HG03045 (cell line): ENCODE results near the gene DNAH6.
"Not testable (repeated sequence)": the region's sequence is repeated elsewhere in the genome, so short reads cannot be mapped to it uniquely, and the experiment has no call there.

ENCODE experiments used
- ATAC-seq: cut with Tn5 transposase; IDR thresholded peaks from one replicate; pipeline ENCODE4 v1.9.1; 2021; ENCODE audit warnings: mild to moderate bottlenecking, moderate library complexity; ENCODE audit not compliant: unreplicated experiment

The DNAH6 gene

GRCh38 chr2:84735389-84735788, 219.1 kb downstream of the DNAH6 start:
- ATAC-seq, result no peak

- ATAC-seq, result peak; percentile 92
Measured at GRCh38 chr2:84741182-84741822, 225.0 kb downstream of the DNAH6 start.

DNA sequence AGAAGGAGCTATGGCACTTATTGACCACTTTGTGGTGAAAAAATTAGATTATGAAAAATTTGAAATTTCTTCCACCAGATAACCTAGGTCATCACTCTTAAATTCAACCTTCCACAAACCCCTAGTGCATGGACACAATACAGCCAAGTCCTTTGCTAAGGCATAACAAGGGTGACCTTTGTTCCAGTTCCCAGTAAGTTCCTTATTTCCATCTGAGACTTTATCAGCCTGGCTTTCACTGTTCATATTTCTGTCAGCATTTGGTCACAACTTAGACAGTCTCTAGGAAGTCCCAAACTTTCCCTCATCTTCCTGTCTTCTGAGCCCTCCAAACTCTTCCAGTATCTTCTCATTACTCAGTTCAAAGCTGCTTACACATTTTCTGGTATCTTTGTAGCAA, 232.0 kb downstream of the DNAH6 start:
- ATAC-seq, result no peak

DNA sequence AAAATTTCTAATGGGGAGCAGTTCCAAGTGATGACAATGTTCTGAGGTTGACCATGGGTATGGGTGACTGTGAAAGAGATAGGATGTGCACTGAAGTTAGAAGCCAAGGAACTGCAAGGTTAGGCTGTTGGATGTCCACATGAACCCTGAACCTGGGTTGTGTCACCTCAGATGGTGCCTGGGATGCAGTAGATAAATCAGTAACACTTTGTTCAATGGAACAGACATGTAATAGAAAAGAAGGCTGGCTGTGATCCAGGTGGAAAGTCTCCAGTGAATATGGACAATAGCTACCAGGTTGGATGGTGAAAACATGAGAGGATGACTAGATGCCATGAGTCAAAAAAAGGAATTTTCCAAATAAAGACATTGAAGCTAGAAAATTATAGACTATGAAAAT, 233.1 kb downstream of the DNAH6 start:
- no peak for ATAC-seq

DNA sequence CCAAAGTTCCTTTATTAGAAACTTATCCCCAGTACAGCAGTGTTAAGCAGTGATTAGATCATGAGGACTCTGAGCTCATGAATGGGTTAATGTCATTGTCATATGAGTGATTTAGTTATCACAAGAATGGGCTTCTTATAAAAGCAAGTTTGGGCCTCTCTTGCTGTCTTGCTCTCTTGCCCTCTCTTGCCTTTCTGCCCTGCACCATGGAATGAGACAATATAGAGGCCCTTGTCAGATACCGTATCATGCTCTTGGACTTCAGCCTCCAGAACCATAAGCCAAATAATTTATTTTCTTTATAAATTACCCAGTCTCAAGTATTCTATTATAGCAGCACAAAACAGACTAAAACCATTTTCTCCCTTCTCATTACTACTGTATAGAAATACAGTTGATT, 238.8 kb downstream of the DNAH6 start:
- ATAC-seq, result no peak

DNA sequence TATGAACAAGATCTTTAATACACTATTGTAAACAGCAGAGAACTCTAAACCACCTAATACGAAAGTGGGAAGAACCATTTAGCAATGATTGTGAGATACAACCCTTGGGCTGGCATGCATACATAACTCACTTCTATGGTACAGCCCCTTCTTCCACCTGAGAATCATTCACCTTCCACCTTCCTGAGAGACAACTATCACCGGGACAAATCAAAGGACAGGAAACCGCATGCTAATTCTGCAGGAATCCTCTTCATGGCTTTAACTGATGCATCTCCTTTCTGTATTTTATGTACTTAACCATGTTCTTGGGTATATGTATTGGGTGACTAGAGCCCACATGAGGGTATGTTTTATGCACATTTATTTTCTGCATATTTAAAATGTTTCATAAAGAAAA, 241.3 kb downstream of the DNAH6 start:
- ATAC-seq, result no peak

GRCh38 chr2:84766791-84767190, 250.5 kb downstream of the DNAH6 start:
- ATAC-seq, result no peak

GRCh38 chr2:84768840-84769239, 252.5 kb downstream of the DNAH6 start:
- ATAC-seq, result no peak

DNA sequence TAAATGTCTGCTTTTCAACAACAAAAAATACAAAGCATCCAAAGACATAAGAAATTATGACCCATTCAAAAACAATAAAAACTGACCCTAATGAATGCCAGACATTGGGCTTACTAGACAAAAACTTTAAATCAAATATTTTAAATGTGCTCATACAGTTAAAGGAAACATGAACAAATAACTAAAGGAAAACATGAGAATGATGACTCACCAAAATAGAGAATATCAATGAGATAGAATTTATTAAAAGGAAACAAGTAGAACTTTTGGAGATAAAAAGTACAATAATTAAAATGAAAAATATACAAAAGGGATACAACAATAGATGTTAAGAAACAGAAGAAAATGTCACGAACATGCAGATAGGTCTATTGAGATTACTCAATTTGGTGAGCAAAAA, 254.0 kb downstream of the DNAH6 start:
- no peak for ATAC-seq

GRCh38 chr2:84771251-84771650, 255.0 kb downstream of the DNAH6 start:
- no peak for ATAC-seq

DNA sequence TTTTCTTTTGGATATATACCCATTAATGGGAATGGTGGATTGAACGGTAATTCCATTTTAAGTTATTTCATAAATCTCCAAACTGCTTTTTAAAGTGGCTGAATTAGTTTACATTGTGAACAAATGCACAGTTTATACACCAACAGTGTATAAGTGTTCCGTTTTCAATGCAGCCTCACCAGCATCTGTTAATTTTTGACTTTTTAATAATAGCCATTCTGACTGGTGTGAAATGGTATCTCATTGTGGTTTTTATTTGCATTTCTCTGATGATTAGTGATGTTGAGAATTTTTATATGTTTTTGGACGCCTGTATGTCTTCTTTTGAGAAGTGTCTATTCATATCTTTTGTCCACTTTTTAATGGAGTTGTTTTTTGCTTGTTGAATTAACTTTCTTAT, 257.3 kb downstream of the DNAH6 start:
- ATAC-seq, result not testable (repeated sequence)

GRCh38 chr2:84776011-84776410, 259.7 kb downstream of the DNAH6 start:
- ATAC-seq, result no peak

- ATAC-seq, result no peak
Measured at GRCh38 chr2:84778911-84779690, 262.8 kb downstream of the DNAH6 start.

DNA sequence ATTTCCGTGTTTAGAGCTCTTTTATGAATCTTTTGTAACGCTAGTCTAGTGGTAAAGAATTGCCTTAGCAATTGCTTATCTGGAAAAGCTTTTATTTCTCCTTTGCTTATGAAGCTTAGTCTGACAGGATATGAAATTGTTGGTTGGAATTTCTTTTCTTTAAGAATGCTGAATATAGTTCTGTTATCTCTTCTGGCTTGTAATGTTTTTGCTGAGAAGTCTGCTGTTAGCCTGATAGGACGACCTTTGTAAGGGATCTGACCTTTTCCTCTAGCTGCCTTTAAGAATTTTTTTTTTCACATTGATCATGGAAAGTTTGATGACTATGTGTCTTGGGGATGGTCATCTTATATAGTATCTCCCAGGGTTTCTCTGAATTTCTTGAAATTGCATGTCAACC, 263.5 kb downstream of the DNAH6 start:
- ATAC-seq, result no peak

DNA sequence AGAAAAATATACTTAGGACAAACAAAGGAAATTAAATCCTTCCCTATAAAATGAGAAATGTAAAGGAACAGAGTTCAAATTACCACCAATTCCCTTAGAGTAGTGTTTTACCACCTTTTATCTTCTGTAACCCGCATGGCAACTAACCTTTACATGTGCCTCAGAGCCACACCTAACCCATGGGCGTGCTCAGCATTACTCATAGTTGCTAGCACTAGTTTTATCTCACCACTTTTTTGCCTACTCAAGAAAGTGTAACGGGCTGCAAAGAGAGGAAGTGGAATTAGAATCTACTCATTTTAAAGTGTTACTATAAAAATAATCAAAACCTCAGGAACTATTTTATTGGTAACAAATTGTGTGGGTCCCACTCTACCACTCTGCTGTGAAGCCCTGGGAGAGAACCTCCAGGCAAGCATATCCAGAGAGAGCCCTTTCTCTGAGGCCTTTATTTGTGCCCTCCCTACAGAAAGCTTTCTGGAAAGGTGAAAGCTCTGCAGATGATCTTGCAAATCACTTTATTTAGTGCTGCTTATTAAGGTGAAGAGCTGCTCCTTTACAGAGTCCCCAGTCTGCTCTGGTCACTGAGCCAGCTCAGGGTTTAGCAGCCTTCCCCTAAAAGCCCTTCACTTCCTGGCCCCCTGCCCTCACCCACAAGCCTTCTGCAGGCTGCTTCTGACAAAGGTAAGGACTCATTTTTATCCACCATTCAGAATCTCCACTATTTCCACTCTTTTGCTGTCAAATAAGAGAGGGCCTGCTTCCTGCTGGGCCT, 265.8 kb downstream of the DNAH6 start:
- no peak for ATAC-seq

- ATAC-seq, result no peak
Measured at GRCh38 chr2:84782717-84783442, 266.6 kb downstream of the DNAH6 start.

- ATAC-seq, result no peak
Measured at GRCh38 chr2:84785950-84786349, 269.7 kb downstream of the DNAH6 start.

DNA sequence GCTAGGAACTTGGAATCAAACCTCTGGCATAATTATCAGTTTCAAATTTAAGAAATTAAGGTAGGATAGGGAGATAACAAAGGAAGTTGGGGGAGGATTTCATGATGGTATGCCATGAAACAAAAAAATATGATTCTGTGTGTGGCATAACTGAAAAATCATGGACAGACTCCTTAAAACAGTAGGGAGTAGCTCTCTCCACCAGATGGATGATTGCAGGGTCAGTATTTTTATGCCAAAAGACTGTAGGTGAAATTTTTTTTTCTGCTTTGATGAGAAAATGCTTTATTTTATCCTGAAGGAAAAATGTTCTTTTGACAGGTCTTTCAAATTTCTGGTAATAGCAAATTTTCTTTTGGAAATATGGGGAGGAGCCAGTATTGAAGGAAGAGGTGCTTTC, 270.3 kb downstream of the DNAH6 start:
- ATAC-seq, result no peak

GRCh38 chr2:84788027-84788426, 271.7 kb downstream of the DNAH6 start:
- ATAC-seq, result no peak

DNA sequence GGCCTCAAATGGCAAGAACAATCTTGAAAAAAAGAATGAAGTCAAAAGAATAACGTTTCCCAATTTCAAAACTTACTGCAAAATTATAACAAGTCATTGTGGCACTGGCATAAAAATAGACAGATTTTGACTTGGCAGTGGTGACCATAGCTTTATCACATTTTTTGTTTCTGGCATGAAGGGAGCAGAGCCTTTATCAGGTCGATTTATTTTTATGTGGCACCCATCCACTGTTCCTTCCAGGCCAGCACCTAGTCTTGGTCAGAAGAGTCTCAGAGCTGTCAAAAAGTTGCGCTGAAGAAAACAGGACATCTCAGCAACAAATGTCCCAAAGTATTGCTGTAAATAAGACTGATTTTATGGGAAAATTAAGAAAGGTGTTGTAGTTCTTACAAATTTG, 272.2 kb downstream of the DNAH6 start:
- no peak for ATAC-seq

- ATAC-seq, result no peak
Measured at GRCh38 chr2:84792856-84793522, 276.7 kb downstream of the DNAH6 start.
